ENCODE measurements around the gene P2RX6.
A peak's percentile ranks its signal among the peaks of the same experiment; 100 is the strongest.

The P2RX6 gene

DNA sequence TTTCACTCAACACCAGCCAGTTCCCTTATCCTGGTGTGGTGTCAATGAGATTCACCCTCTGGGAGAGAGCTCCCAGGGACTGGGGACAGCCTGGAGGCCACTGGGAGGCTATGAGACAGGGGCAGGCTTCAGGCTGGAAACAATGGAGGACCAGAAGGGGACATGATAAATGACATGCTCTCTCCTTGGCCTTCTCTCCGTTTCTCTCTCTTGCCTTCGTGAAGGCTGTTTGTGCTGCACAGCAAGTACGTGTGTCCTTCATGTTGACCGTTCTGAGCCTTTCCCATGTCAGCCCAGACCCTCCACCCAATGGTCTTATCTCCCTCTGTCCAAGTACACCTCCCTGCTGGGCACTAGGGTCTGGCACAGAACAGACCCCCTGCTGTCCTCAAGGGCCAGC lies 34.4 kb upstream of the P2RX6 start:
- DNase-seq: no peak

DNA sequence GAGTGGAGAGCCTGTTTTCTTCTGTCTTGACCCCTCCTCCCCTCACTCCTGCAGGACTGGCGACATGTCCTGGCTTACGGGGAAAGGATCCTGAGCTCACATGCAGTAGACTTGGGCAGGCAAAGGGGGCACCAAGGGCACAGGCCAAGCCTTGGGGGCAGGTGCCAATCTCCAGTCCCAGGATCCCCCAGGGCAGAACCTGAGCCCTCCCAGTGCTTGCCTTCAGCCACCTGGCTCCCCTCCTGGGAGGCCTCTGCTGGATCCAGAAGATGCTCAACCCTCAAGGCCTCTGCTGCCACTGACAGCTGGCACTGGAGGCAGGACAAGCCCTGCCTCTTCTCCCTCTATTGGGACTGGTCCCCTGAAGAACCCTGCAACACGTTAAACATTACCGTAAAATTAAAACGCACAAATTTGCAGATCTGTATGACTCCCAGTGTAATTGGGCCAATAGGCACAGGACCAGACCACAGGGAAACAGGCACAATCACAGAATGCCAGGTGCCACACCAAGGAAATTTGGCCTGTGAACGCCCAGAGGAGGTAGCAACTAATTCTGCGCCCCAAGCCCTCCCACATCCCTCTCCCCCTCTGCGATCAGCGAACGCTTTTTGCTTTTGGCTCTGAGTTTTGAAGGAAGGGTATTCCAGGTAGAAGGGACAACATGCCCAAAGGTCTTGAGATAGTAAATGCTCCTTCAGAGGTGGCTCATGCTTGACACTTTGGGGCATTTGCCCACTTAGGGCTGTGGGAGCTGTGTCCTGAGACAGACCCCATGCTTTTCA lies 33.8 kb upstream of the P2RX6 start:
- no peak for DNase-seq

- peak; percentile 73 for DNase-seq
Measured at GRCh38 chr22:20981787-20982562, 33.0 kb upstream of the P2RX6 start, which contains the start of gene LZTR1. Gene LZTR1, plus strand, starts transcription at chr22:20982297. Its CDS starts 75 bp downstream, at chr22:20982372.

- no peak for DNase-seq
Measured at GRCh38 chr22:20982563-20982882, 32.4 kb upstream of the P2RX6 start.

GRCh38 chr22:20983081-20983771 lies 31.7 kb upstream of the P2RX6 start:
- DNase-seq: no peak

DNA sequence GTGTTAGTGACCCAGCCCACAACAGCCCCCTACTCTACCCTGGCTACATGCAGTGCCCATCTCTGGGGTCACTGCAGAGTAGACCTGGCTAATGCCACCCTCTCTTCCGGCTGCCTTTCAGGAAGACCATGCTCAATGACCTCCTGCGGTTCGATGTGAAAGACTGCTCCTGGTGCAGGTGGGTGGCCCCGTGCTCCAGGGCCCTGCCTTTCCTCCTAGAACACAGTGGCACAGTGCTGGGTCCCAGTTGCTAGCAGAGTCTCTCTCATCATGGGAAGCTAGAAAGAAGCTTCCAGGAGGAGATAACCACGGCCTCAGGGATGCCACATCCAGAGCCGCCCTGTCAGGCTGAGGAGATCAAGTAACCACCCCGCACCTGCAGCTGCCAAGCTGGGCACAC lies 29.2 kb upstream of the P2RX6 start:
- no peak for DNase-seq

DNA sequence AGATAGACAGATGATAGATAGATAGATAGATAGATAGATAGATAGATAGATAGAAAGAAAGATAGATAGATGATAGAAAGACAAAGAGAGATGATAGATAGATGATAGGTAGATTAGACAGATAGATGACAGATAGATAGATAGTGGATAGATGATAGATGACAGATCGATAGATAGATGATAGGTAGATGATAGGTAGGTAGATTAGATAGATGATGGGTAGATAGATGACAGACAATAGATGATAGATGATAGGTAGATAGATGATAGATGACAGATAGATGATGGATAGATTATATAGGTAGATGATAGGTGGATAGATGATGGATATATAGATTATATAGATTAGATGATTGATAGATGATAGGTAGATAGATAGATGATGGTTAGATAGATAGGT lies 28.6 kb upstream of the P2RX6 start:
- no peak for DNase-seq

DNA sequence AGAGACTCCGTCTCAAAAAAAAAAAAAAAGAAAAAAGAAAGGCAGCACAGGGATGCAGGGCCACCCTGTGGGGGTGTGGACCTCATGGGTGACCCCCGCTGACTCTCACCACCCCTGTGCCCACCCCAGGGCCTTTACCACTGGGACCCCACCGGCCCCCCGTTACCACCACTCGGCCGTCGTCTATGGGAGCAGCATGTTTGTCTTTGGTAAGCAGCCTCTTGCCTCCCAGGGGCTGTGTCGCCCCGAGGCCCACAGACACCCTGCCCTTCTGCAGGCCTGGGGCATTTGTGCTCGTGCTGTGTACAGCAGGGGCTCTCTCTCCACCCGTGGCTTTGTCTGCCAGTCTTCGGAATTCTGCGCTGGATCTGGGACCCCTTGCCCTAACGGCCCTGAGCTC lies 27.6 kb upstream of the P2RX6 start:
- no peak for DNase-seq

- no peak for DNase-seq
Measured at GRCh38 chr22:20988573-20989322, 26.2 kb upstream of the P2RX6 start.

- no peak for DNase-seq
Measured at GRCh38 chr22:20989323-20990138, 25.4 kb upstream of the P2RX6 start.

DNA sequence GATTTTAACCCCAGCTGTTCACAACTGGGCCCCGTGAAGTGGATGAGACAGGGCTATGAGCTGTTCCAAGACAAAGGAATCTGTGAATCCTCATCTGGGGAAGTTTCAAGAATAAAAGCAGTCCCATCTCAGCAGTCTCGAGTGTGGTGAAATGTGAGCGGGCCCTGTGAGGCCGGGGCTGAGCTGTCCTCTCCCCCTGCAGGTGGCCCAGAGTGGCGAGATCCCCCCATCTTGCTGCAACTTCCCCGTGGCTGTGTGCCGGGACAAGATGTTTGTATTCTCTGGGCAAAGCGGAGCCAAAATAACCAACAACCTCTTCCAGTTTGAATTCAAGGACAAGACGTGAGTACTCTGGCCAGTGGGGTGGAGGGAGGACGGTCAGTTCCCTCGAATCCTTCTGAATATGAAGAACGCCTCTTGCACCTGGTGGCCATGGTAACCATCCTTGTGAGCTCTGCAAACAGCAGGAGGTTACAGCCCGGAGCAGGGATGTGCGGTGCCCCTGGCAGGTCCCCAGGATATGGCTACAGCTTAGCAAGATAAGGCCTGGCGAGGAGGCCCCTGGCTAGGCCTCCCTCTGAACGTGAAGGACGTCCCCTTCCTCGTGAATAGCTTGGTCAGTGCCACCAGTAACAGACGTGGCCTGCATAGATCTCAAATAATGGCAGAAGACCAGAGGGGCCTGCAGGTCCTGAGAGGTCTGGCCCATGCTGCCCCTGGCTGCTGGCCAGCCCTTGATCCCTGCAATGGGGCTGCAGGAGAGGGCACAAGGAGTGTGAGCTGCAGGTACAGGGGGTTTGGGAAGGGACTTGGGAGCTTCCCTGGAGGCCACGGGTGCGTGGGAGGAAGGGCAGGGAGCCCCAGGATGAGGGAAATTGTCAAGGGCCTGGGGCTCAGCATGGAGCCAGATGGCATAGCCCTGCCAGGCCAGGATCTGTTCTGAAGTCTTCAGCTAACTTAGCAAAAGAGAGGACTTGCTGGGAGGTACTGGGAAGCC lies 24.5 kb upstream of the P2RX6 start:
- no peak for DNase-seq

DNA sequence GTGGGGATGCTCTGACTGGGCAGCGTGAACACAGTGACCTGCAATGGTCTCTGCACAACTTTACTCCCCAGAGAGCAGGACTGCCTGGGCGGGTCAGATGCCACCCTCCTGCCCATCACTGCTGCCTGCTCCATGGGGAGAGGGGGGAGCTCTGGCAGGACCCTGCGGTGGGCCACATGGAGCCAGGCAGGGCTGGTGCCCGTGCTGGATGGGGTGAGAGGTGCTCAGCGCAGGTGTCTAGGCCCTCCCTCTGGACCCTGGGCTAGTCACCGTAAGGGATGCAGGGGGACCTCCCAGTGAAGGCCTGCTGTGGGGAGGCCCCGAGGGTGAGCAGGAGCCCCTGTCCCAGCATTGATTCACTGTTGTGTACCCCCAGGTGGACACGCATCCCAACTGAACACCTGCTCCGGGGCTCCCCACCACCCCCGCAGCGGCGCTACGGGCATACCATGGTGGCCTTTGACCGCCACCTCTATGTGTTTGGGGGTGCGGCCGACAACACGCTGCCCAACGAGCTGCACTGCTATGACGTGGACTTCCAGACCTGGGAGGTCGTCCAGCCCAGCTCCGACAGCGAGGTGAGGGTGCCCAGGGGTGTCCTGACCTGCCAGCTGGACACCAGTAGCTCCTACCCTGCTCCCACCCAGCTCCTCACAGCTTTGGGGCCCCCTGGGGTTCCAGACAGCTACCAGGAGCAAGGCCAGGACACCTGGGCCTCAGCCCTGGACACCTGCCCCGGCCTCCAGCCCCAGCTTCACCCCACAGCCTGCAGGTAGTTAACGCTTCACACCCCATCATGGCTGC lies 23.5 kb upstream of the P2RX6 start:
- DNase-seq: no peak

- DNase-seq: no peak
Measured at GRCh38 chr22:20992056-20992442, 22.9 kb upstream of the P2RX6 start.

DNA sequence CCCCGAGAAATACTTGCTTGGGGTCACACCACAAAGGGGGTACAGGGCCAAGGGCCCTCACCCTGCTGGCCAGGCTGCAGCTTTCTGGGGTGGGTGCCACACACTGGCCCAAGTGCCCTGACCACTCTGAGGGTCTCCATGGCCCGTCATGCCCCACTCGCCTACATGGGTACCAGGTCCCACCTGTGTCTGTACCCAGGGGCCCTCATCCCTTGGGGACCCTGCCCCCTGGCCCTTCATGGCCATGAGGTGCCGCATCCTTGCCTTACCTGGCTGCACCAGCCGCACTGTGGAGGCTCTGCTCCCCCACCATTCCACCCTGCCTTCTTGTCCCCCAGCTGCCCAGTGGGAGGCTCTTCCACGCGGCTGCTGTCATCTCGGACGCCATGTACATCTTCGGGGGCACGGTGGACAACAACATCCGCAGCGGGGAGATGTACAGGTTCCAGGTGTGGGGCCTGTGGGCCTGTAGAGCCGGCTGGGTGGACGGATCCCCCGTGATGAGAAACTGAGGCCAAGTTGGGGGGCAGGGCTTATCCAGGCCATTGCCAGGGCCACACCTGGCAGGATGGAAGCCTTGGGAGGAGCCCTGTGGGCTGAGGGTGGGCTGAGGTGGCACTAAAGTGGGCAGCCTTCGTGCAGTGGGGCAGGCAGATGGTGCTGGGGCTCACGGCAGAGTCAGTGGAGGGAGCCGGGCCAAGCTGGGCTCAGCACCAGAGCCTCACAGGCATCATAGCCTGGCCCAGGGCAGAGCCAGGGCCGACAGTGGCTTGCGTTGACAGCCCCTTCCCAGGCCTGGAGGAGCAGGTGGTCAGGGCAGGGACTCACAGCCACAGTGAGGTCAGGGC lies 22.3 kb upstream of the P2RX6 start:
- DNase-seq: no peak

GRCh38 chr22:20993304-20994127 lies 21.4 kb upstream of the P2RX6 start:
- DNase-seq: no peak

GRCh38 chr22:20994128-20994901 lies 20.6 kb upstream of the P2RX6 start:
- DNase-seq: no peak

DNA sequence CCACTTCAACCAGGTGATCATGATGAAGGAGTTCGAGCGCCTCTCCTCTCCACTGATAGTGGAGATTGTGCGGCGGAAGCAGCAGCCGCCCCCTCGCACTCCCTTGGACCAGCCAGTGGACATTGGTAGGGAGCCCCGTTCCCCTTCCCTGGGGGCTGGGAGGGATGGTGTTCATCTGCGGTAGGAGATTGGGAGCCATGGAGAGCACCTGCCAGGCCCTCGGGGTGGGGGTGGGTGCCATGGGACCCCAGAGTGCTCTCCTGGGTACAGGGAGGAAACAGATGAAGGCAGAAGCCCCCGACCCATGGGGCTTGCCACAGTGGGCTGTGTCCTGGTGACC lies 20.1 kb upstream of the P2RX6 start:
- no peak for DNase-seq

Measured in stimulated activated naive CD4-positive, alpha-beta T cell treated with Interleukin-2 at 50 U/mL for 16 hours (primary cell).